Muscle layer of duodenum (tissue), 2 donors: Measurements from ENCODE around the gene C20orf144.

Experiments
- H3K27ac ChIP-seq: one replicate; pipeline ENCODE4 v1.7.0; 2013; ENCODE audit warnings: mild to moderate bottlenecking, low read length
- H3K27me3 ChIP-seq: one replicate; pipeline ENCODE4 v1.7.0; 2013; ENCODE audit warnings: low read depth, mild to moderate bottlenecking, control low read depth, low read length
- H3K36me3 ChIP-seq, 2 donors: one replicate each; pipeline ENCODE4 v1.7.0; 2013; ENCODE audit warnings: low read length in 2 of 2, control low read depth in 1 of 2, mild to moderate bottlenecking in 1 of 2; ENCODE audit not compliant: insufficient read depth in 2 of 2, control insufficient read depth in 1 of 2
- H3K4me1 ChIP-seq, 2 donors: one replicate each; pipeline ENCODE4 v1.7.0; 2013; ENCODE audit warnings: low read length in 2 of 2, mild to moderate bottlenecking in 2 of 2, control low read depth in 1 of 2, moderate library complexity in 1 of 2; ENCODE audit not compliant: insufficient read depth in 2 of 2, control insufficient read depth in 1 of 2
- H3K4me3 ChIP-seq, 2 donors: one replicate each; pipeline ENCODE4 v1.7.0; 2013; ENCODE audit warnings: low read length in 2 of 2, low read depth in 1 of 2, mild to moderate bottlenecking in 1 of 2
- H3K9me3 ChIP-seq, 2 donors: one replicate each; pipeline ENCODE4 v1.7.0; 2013; ENCODE audit warnings: low read length in 2 of 2, control low read depth in 1 of 2, mild to moderate bottlenecking in 1 of 2; ENCODE audit not compliant: control insufficient read depth in 1 of 2
- donor health status: healthy.

C20orf144 gene

GRCh38 chr20:33667245-33667675, 5.1 kb downstream of the C20orf144 start:
- Histone ChIP-seq H3K36me3 (peaks cover 0 to 4% of the 10 kb centered on the region in 2 donors), H3K4me3 (peak overlapping the region; percentile 59 to 80), H3K27me3 (no peaks in the 10 kb centered on the region), H3K9me3 (no peaks in the 10 kb centered on the region), H3K4me1 (peaks cover 11 to 44% of the 10 kb centered on the region in 2 donors), H3K27ac (no peak overlapping the region)

- Histone ChIP-seq H3K36me3 (peaks cover 0 to 4% of the 10 kb centered on the region in 2 donors), H3K27me3 (no peaks in the 10 kb centered on the region), H3K4me3 (peak overlapping the region; percentile 59 to 80), H3K27ac (no peak overlapping the region), H3K4me1 (peaks cover 14 to 45% of the 10 kb centered on the region in 2 donors), H3K9me3 (no peaks in the 10 kb centered on the region)
Observed at GRCh38 chr20:33667676-33668465, 5.7 kb downstream of the C20orf144 start.

- no peaks in the 10 kb centered on the region for H3K27me3 ChIP-seq
- no peaks in the 10 kb centered on the region for H3K9me3 ChIP-seq
- no peak overlapping the region for H3K4me3 ChIP-seq
- H3K27ac ChIP-seq, result no peak overlapping the region
- peaks cover 19 to 49% of the 10 kb centered on the region in 2 donors for H3K4me1 ChIP-seq
- peaks cover 0 to 4% of the 10 kb centered on the region in 2 donors for H3K36me3 ChIP-seq
Observed at GRCh38 chr20:33668466-33669155, 6.5 kb downstream of the C20orf144 start.

GRCh38 chr20:33669224-33669623, 7.1 kb downstream of the C20orf144 start:
- Histone ChIP-seq H3K36me3 (peaks cover 0 to 4% of the 10 kb centered on the region in 2 donors), H3K27me3 (no peaks in the 10 kb centered on the region), H3K27ac (no peak overlapping the region), H3K9me3 (no peaks in the 10 kb centered on the region), H3K4me3 (no peak overlapping the region), H3K4me1 (peaks cover 15 to 48% of the 10 kb centered on the region in 2 donors)

GRCh38 chr20:33669873-33670640, 7.9 kb downstream of the C20orf144 start:
- no peaks in the 10 kb centered on the region for H3K27me3 ChIP-seq
- no peak overlapping the region for H3K4me3 ChIP-seq
- no peak overlapping the region for H3K27ac ChIP-seq
- peaks cover 0 to 4% of the 10 kb centered on the region in 2 donors for H3K36me3 ChIP-seq
- peaks cover 14 to 46% of the 10 kb centered on the region in 2 donors for H3K4me1 ChIP-seq
- H3K9me3 ChIP-seq, result no peaks in the 10 kb centered on the region

- Histone ChIP-seq H3K9me3 (no peaks in the 10 kb centered on the region), H3K4me1 (peaks cover 23 to 54% of the 10 kb centered on the region in 2 donors), H3K27me3 (no peaks in the 10 kb centered on the region), H3K4me3 (no peak overlapping the region), H3K27ac (no peak overlapping the region), H3K36me3 (peaks cover 0 to 4% of the 10 kb centered on the region in 2 donors)
Observed at GRCh38 chr20:33670715-33671499, 8.8 kb downstream of the C20orf144 start.

GRCh38 chr20:33671573-33672288, 9.6 kb downstream of the C20orf144 start:
- H3K4me3 ChIP-seq, result no peak overlapping the region

GRCh38 chr20:33672426-33673113, 10.4 kb downstream of the C20orf144 start:
- Histone ChIP-seq H3K4me3 (peak overlapping the region; percentile 68 to 70), H3K27me3 (no peaks in the 10 kb centered on the region), H3K27ac (no peak overlapping the region), H3K4me1 (peaks cover 20 to 51% of the 10 kb centered on the region in 2 donors), H3K36me3 (peaks cover 0 to 4% of the 10 kb centered on the region in 2 donors), H3K9me3 (no peaks in the 10 kb centered on the region)

More at GRCh38 chr20:33671573-33672288, 9.6 kb downstream of the C20orf144 start:
- Histone ChIP-seq H3K4me1 (peaks cover 20 to 55% of the 10 kb centered on the region in 2 donors), H3K27me3 (no peaks in the 10 kb centered on the region), H3K27ac (no peak overlapping the region), H3K36me3 (peaks cover 0 to 4% of the 10 kb centered on the region in 2 donors), H3K9me3 (no peaks in the 10 kb centered on the region)

- Histone ChIP-seq H3K4me3 (peak overlapping the region; percentile 68 to 70), H3K4me1 (peaks cover 20 to 48% of the 10 kb centered on the region in 2 donors), H3K9me3 (no peaks in the 10 kb centered on the region), H3K36me3 (peaks cover 0 to 4% of the 10 kb centered on the region in 2 donors), H3K27me3 (no peaks in the 10 kb centered on the region), H3K27ac (peak overlapping the region; percentile 45)
Observed at GRCh38 chr20:33673114-33673409, 10.9 kb downstream of the C20orf144 start.
